Liver (tissue), 9 donors: Measurements from ENCODE around the gene HEXB. TPM values are rescaled to one million over a fixed set of nuclear protein-coding genes. Genes with fewer than 3 reads are reported as not detected.

Source experiments
- DNase-seq: peaks from one replicate; pipeline ENCODE4 v3.0.0-alpha.2; 2017; ENCODE audit warnings: low spot score
- H3K27ac ChIP-seq, 2 donors: one replicate each; pipeline ENCODE4 v1.7.0; 2013; ENCODE audit warnings: inconsistent platforms in 2 of 2, low read length in 2 of 2, control low read depth in 1 of 2, low read depth in 1 of 2, mild to moderate bottlenecking in 1 of 2
- H3K27me3 ChIP-seq, 4 donors: one replicate each; pipeline versions ENCODE4 v1.6.1 to v1.7.0; 2013; ENCODE audit warnings: low read length in 3 of 4, inconsistent platforms in 1 of 4, mild to moderate bottlenecking in 1 of 4, moderate library complexity in 1 of 4; ENCODE audit not compliant: control insufficient read depth in 4 of 4, insufficient read depth in 4 of 4
- H3K36me3 ChIP-seq, 4 donors: one replicate each; pipeline versions ENCODE4 v1.6.1 to v1.7.0; 2013; ENCODE audit warnings: low read length in 3 of 4, mild to moderate bottlenecking in 3 of 4, low read depth in 1 of 4, moderate library complexity in 1 of 4; ENCODE audit not compliant: control insufficient read depth in 4 of 4, insufficient read depth in 3 of 4
- H3K4me1 ChIP-seq, 4 donors: one replicate each; pipeline versions ENCODE4 v1.6.1 to v1.7.0; 2013; ENCODE audit warnings: low read length in 3 of 4, mild to moderate bottlenecking in 3 of 4, moderate library complexity in 1 of 4; ENCODE audit not compliant: control insufficient read depth in 4 of 4, insufficient read depth in 4 of 4
- H3K4me3 ChIP-seq, 3 donors: one replicate each; pipeline versions ENCODE4 v1.6.1 to v1.7.0; 2013; ENCODE audit warnings: low read length in 3 of 3, control low read depth in 1 of 3, low read depth in 1 of 3, mild to moderate bottlenecking in 1 of 3
- H3K9ac ChIP-seq, 2 donors: one replicate each; pipeline ENCODE4 v1.7.0; 2013; ENCODE audit warnings: low read length in 2 of 2, mild to moderate bottlenecking in 2 of 2, moderate library complexity in 2 of 2, control low read depth in 1 of 2, low read depth in 1 of 2
- H3K9me3 ChIP-seq, 4 donors: one replicate each; pipeline versions ENCODE4 v1.6.1 to v1.7.0; 2013; ENCODE audit warnings: low read length in 3 of 4; ENCODE audit not compliant: control insufficient read depth in 4 of 4
- ATF3 ChIP-seq: IDR thresholded peaks from 2 replicates; pipeline ENCODE4 v1.6.1; 2016; ENCODE audit warnings: antibody characterized with exemption
- CTCF ChIP-seq: fragments of 150-350 bp; IDR thresholded peaks from 2 replicates; pipeline ENCODE4 v1.5.1; 2017; ENCODE audit warnings: improper control_type of control experiment, low read depth, low read length; ENCODE audit not compliant: missing input control
- EGR1 ChIP-seq, 2 donors: IDR thresholded peaks; 2 replicates each; pipeline ENCODE4 v1.6.1; 2016 to 2018; ENCODE audit warnings: antibody characterized with exemption in 2 of 2, low read depth in 2 of 2
- FOXA1 ChIP-seq: IDR thresholded peaks from 2 replicates; pipeline ENCODE4 v1.6.1; 2016; ENCODE audit warnings: antibody characterized with exemption
- FOXA2 ChIP-seq: IDR thresholded peaks from 2 replicates; pipeline ENCODE4 v1.6.1; 2016; ENCODE audit warnings: antibody characterized with exemption
- GABPA ChIP-seq, 2 donors: IDR thresholded peaks in 1 of 2; conservative IDR thresholded peaks in 1 of 2; 2 replicates each; pipeline ENCODE4 v1.6.1; 2016; ENCODE audit warnings: antibody characterized with exemption in 2 of 2, mild to moderate bottlenecking in 1 of 2, moderate library complexity in 1 of 2
- HNF4G ChIP-seq: IDR thresholded peaks from 2 replicates; pipeline ENCODE4 v1.6.1; 2016; ENCODE audit warnings: antibody characterized with exemption
- JUND ChIP-seq, 2 donors: IDR thresholded peaks; 2 replicates each; pipeline ENCODE4 v1.6.1; 2016; ENCODE audit warnings: antibody characterized with exemption in 2 of 2
- MAX ChIP-seq: IDR thresholded peaks from 2 replicates; pipeline ENCODE4 v1.6.1; 2016; ENCODE audit warnings: antibody characterized with exemption
- NR2F2 ChIP-seq: IDR thresholded peaks from 2 replicates; pipeline ENCODE4 v1.6.1; 2016; ENCODE audit warnings: antibody characterized with exemption
- RAD21 ChIP-seq, 2 donors: IDR thresholded peaks; 2 replicates each; pipeline ENCODE4 v1.6.1; 2016; ENCODE audit warnings: antibody characterized with exemption in 2 of 2, mild to moderate bottlenecking in 2 of 2
- SP1 ChIP-seq: IDR thresholded peaks from 2 replicates; pipeline ENCODE4 v1.6.1; 2018; ENCODE audit warnings: antibody characterized with exemption, mild to moderate bottlenecking
- TAF1 ChIP-seq: conservative IDR thresholded peaks from 2 replicates; pipeline ENCODE4 v1.6.1; 2016; ENCODE audit warnings: antibody characterized with exemption, mild to moderate bottlenecking
- YY1 ChIP-seq: IDR thresholded peaks from 2 replicates; pipeline ENCODE4 v1.6.1; 2016; ENCODE audit warnings: antibody characterized with exemption, mild to moderate bottlenecking
- ZBTB33 ChIP-seq: IDR thresholded peaks from 2 replicates; pipeline ENCODE4 v1.6.1; 2016; ENCODE audit warnings: antibody characterized with exemption
- WGBS: extraction: QIAGEN DNeasy Blood & Tissue Kit; methylation state at CpG from one replicate; pipeline ENCODE4 v1.1.7; 2013; 5-methylcytosine and 5-hydroxymethylcytosine counted together
- polyA plus RNA-seq, 2 donors: library from polyadenylated mRNA; stranded (reverse) in 1 of 2; unstranded in 1 of 2; fragments of 200-250 nt in 1 of 2; fragments of >200 nt in 1 of 2; fragmentation: Nextera tagmentation in 1 of 2; extraction: Ambion mirVana in 1 of 2; gene quantifications; one replicate each; pipeline versions ENCODE4 v1.2.1 to v1.2.3, GENCODE V29; 2013 to 2015
- total RNA-seq, 2 donors: library from RNA; depleted of rRNA; stranded (reverse); fragments of >200 nt; gene quantifications; one replicate each; pipeline ENCODE4 v1.2.3, GENCODE V29; 2014
- TF ChIP-seq, protein P1 (sequence below): IDR thresholded peaks from 2 replicates; pipeline ENCODE4 v1.6.1; 2016; ENCODE audit warnings: antibody characterized with exemption, mild to moderate bottlenecking
- donor health status: healthy.
- donor health status: healthy.
- donor health status: healthy.
- donor health status: healthy.
- donor health status: healthy.

Gene HEXB
- total and polyA plus RNA-seq, 4 donors = 67.7 to 84.5 (median 76.2) TPM

GRCh38 chr5:74665273-74665672 is 19.8 kb upstream of the HEXB start:
- Histone ChIP-seq H3K4me1 (no peaks in the 10 kb centered on the region), H3K9me3 (no peaks in the 10 kb centered on the region), H3K36me3 (no peaks in the 10 kb centered on the region), H3K9ac (no peak overlapping the region), H3K4me3 (no peak overlapping the region), H3K27ac (no peak overlapping the region), H3K27me3 (no peaks in the 10 kb centered on the region)
- DNase-seq = no peak
- 33% methylated on average over 2 of the region's 2 CpGs for WGBS
- no peak for TF ChIP-seq SP1
- no peak for TF ChIP-seq HNF4G
- TF ChIP-seq CTCF = no peak
- TF ChIP-seq FOXA1 = no peak
- no peak for TF ChIP-seq GABPA (IDR thresholded peaks at IDR 0.05 in 1 of 2, conservative IDR thresholded peaks at IDR 0.05 in 1 of 2)
- no peak for TF ChIP-seq JUND (IDR thresholded peaks at IDR 0.05)
- TF ChIP-seq, protein P1, sequence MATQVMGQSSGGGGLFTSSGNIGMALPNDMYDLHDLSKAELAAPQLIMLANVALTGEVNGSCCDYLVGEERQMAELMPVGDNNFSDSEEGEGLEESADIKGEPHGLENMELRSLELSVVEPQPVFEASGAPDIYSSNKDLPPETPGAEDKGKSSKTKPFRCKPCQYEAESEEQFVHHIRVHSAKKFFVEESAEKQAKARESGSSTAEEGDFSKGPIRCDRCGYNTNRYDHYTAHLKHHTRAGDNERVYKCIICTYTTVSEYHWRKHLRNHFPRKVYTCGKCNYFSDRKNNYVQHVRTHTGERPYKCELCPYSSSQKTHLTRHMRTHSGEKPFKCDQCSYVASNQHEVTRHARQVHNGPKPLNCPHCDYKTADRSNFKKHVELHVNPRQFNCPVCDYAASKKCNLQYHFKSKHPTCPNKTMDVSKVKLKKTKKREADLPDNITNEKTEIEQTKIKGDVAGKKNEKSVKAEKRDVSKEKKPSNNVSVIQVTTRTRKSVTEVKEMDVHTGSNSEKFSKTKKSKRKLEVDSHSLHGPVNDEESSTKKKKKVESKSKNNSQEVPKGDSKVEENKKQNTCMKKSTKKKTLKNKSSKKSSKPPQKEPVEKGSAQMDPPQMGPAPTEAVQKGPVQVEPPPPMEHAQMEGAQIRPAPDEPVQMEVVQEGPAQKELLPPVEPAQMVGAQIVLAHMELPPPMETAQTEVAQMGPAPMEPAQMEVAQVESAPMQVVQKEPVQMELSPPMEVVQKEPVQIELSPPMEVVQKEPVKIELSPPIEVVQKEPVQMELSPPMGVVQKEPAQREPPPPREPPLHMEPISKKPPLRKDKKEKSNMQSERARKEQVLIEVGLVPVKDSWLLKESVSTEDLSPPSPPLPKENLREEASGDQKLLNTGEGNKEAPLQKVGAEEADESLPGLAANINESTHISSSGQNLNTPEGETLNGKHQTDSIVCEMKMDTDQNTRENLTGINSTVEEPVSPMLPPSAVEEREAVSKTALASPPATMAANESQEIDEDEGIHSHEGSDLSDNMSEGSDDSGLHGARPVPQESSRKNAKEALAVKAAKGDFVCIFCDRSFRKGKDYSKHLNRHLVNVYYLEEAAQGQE = no peak
- TF ChIP-seq RAD21 (IDR thresholded peaks at IDR 0.05) = no peak
- TF ChIP-seq FOXA2 = no peak
- TF ChIP-seq NR2F2 = no peak
- no peak for TF ChIP-seq TAF1
- no peak for TF ChIP-seq ZBTB33

DNA sequence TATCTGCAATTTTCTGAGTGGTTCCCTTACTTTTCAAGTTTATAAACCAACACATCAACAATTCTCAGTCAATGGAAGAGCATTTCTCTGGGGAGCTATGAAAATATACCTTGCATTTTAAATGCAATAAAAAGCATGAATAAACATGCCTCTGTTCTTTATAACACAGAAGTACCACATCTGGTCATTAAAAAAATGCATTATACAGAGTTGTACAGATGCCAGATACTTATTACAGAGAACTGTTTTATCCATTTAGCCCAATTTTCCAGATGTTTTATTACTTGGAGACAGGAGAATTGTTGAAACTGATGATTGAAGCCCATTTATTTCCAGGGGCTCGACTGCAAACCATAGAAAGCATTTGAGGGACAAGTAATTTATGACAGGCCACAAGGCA is 19.2 kb upstream of the HEXB start:
- Histone ChIP-seq H3K4me3 (no peak overlapping the region), H3K9ac (no peak overlapping the region), H3K4me1 (no peaks in the 10 kb centered on the region), H3K36me3 (no peaks in the 10 kb centered on the region), H3K27ac (no peak overlapping the region), H3K27me3 (no peaks in the 10 kb centered on the region), H3K9me3 (no peaks in the 10 kb centered on the region)
- no peak for DNase-seq
- WGBS = 80% methylated on average over 1 of the region's 1 CpG
- TF ChIP-seq, protein P1 = no peak
- TF ChIP-seq MAX = no peak
- no peak for TF ChIP-seq JUND (IDR thresholded peaks at IDR 0.05)
- no peak for TF ChIP-seq FOXA1
- TF ChIP-seq EGR1 (IDR thresholded peaks at IDR 0.05; ENCODE audit: low read depth in 2 of 2) = no peak
- TF ChIP-seq ATF3 = no peak
- no peak for TF ChIP-seq TAF1
- TF ChIP-seq SP1 = no peak
- TF ChIP-seq GABPA (IDR thresholded peaks at IDR 0.05 in 1 of 2, conservative IDR thresholded peaks at IDR 0.05 in 1 of 2) = no peak
- TF ChIP-seq NR2F2 = no peak
- TF ChIP-seq YY1 = no peak
- TF ChIP-seq RAD21 (IDR thresholded peaks at IDR 0.05) = no peak
- TF ChIP-seq HNF4G = no peak
- no peak for TF ChIP-seq ZBTB33
